Inflammatory macrophage treated with lipopolysaccharide for 4 hours (primary cell): ENCODE data around the gene KLC3.

Experiments used
- DNase-seq: peaks from one replicate; pipeline ENCODE4 v3.0.0-alpha.2; 2020

Gene KLC3

DNA sequence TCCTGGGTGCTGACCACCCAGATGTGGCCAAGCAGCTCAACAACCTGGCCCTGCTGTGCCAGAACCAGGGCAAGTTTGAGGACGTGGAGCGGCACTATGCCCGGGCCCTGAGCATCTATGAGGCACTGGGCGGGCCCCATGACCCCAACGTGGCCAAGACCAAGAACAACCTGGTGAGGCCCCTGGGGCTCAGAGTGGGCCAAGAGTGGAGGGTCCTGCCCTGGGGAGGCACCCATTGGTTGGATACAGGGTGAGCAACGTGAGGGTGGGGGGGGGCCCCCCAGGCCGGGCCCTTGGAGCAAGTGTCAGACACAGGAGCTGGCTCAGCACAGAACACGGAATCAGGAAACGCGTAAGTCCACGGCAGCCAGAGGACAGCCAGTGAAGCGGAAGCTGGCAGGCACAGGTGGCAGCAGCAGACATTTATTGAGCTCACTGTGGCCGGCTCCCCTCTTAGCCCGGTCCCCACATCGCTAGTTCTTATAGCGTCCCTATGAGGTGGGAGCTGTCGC lies 8.9 kb downstream of the KLC3 start:
- DNase-seq = no peak

DNA sequence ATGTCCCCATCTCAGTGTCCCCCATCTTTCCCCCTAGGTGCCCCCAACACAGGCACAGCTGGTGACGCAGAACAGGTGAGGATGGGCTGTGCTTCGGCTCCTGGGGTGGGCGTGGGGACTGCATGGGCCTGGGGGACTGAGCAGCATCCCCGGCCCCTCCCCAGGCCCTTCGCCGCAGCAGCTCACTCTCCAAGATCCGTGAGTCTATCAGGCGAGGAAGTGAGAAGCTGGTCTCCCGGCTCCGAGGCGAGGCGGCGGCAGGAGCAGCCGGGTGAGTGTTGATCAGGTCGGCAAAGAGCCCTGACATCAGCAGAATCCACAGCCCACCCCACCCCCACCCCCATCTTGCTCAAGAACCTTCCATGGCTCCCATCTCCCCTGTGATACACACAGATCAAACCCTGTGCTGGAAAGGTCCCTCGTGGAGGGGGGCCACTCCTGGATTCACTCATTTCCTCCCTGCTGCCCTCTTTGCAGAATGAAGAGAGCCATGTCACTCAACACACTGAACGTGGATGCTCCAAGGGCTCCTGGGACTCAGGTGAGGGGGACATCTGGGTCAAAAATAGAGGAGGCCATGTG lies 10.0 kb downstream of the KLC3 start:
- DNase-seq = no peak

DNA sequence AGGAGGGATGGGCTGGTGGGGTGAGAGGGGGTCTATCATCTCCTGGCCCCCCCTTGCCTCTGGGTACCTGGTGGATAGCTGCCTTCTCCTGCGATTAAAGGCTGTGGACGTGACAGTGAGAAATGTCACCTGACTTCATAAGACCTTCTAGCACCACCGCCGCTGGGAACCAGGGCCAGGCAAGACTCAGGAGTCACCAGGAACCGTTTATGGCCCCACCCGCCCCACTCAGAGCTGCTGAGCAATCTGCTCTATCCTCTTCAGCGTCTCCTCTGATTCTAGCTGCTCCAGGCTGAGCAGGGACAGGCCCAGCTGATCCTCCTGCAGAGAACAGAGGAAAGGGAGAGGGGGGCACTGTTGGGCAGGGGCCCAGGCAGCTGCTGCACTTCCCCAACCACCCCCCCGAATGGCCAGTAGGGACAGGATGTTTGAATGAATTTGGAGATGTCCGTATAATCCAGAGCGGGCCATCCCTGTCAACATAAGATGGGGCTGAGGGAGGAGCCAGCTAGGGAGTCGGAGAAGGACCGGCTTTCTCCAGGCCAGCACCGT lies 10.9 kb downstream of the KLC3 start:
- DNase-seq = no peak

DNA sequence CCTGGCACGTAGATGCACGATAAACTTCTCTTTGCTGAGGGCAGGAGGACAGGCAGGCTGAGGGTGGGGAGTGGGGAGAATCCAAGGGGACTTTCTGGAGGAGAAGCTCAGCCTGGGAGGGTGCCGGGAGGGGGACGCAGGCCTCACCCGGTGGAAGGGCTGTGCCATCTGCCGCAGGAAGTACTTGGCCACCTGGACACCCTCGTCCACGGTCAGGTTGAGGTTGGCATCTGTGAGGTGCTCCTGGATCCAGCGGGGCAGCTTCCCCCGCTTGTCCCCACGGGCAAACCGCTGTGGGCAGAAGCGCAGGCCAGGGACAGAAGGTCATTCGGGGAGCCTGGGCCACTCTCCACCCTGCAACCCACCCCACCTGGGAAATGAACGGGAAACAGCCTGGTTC lies 11.5 kb downstream of the KLC3 start:
- DNase-seq = no peak

DNA sequence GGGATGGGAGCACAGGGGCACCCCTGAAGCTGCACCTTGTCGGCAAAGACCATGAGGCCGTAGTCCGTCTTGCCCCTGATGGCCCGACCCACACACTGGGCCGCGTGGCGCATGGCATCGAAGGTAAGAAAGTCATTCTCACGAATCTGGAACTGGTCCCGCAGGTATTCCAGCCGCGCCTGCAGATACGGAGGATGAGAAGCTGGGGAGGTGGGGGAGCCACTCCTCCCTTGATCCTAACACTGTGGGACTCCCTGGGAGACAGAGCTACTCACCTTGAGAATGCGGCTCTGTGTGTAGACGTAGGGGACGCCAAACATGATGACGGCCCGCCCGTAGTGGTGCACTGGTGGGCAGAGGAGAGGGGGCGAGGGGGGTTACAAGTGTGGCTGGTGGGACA lies 11.9 kb downstream of the KLC3 start:
- DNase-seq = no peak

DNA sequence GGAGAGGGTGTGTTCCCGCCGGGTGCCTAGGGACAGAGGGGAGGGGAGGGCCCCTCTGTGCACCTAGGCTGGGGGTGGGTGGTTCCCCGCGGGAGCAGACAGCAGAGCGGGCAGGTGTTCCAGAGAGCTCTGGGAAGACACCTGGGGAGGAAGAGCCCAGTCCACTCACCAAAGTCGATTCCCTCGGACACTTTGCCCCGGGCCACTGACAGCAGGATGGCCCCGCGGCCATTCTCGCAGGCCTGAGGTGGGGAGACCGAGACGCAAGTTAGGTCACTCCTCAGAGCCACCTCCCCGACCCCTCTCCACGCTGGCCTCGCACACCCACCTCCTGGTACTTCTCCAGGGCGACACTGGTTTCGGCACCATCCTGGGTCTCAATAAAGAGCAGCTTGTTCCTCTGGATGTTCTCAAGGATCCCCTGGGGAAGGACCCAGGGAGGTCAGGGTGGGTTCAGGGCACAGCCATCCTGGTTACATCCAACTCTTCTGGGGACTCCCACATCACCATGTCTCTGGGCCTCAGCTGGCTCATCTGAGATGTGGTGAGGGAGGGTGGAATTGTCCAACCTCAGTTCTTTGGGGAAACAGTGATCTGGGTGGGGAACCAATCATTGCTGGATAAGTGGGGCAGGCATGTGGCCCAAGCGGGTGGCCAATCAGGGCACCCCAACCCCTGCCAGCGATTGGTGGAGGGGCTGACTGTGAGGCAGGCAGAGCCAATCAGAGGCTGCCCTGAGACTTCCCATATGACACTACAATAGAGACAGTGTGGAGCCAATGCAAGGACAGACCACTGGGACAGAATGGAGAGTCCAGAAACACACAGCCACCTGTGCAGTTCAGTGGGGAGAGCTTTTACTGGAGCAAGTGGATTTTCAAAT lies 12.6 kb downstream of the KLC3 start:
- DNase-seq = no peak

DNA sequence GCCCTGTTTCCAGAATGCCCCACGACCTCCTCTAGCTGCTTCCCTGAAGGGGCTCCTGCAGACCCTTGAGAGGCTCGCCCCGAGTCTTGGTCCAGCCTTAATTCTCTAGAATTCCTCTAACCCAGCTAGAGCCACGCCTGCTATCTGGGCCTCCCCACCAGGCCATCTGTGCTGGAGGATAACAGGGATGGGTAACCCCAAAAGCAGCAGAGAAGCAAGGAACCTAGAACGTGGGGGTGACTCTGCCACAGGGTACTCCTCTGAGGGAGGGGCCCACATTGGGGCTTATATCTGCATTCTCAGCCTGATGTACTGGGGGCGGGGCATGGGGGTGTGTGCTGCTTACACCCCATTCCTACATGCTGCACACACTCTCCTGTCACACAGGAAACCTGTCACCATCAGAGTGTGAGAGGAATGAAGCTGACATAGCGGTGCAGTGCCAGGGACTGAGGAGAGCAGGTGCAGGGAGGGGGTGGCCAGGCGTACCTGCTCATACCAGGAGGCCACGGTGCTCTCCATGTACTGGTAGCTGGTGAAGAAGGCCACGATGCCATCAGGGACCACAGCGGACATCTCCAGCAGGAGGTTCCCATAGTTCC lies 13.8 kb downstream of the KLC3 start:
- no peak for DNase-seq

DNA sequence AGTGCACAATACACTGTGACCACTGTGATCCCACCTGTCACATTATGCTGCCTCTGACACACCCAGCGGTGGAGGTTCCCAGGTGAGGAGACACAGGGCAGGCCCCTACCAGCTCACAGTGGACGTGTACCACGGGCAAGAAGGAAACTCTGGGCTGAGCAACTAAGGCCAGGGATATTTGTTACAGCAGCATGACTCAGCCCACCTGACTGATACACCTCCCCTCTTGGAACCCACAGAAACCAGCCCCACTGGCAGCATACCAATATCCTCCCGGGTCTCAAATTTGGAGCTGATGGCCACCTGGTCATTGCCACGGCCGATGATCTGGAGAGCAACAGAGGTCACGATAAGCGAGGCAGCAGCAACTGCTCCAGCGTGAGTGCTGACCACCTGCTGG lies 14.9 kb downstream of the KLC3 start:
- no peak for DNase-seq

DNA sequence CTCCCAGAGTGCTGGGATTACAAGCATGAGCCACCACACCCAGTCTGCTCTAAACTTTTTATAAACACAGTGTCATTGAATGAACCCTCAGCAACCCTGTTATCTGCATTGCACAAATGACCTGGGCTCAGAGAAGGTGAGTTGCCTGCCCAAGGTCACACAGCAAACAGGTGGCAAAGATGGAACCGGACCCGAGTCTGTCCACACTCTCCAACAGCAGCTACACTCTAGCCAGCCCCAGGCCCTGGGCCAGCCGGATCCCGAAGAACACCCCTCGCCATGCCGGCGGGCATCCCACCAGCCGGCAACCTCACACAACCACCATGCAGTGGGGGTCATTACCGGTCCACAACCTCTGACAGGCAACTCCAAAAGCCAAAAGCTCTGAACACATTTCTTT lies 15.4 kb downstream of the KLC3 start:
- no peak for DNase-seq

DNA sequence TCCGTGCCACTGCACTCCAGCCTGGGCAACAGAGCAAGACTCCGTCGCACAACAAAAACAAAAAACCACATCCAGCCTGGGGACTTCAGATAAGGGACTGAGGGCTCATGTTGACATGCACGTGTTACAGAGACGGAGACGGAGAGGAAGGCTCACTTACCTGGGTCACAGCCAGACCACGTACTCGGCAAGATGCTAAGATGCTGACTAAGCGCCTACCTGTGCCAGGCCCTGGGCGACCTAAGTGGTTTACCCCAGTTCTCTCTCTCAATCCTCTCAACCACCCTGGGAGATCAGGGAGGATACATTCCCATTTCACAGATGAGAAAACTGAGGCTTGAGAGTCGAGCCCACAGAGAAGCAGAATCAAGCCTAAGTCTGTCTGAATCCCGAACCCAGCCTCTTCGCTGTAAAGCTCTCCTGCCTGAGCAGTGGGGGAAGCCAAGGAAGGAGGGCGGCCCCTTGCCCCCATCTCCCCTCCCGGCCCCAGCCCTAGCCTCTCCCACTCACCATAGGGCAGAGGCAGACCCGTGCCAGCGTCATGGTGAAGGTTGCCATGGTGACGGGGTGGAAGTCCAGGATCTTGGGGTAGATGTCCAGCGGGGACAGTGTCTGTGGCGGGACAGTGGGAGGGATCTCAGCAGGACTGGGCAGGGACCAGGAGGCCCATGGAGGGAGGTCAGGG lies 16.4 kb downstream of the KLC3 start:
- DNase-seq = no peak

DNA sequence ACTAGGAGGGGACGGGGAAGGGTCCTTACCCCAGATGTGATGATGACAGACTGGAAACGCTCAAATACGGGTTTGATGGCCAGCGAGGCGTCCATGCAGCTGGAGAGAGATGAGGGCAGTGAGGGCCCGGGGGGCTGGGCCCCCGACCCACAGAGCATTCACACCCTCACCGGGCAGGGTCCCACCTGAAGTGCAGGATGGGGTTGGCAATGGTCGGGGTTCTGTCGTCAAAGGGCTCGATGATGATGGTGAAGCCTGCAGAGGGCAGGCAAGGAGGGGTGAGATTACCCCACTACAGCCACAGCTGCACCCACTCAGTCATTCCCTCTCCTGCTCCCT lies 16.9 kb downstream of the KLC3 start:
- no peak for DNase-seq

DNA sequence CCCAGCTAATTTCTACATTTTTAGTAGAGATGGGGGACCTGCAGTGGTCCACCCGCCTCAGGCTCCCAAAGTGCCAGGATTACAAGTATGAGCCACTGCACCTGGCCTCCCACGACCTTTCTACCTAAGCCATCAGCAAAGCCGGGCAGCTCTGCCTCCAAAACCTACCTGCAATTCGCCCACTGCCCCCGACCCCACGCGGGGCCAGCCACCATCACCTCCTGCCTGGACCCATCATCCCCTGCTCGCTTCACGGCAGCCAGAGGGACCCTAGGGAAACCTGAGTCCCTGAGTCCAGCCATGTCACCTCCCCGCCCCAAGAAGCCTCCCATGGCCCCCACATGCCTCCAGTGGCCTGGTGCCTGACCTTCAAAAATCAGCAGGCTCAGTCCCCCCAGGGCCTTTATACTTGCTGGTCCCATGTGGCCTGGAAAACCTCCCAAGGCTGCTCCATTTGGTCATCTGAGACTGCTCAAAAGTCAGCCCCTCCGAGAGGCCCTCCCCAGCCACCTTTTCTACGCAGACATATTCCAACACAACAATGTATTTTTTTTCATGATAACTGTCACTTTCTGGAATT lies 17.8 kb downstream of the KLC3 start:
- no peak for DNase-seq

DNA sequence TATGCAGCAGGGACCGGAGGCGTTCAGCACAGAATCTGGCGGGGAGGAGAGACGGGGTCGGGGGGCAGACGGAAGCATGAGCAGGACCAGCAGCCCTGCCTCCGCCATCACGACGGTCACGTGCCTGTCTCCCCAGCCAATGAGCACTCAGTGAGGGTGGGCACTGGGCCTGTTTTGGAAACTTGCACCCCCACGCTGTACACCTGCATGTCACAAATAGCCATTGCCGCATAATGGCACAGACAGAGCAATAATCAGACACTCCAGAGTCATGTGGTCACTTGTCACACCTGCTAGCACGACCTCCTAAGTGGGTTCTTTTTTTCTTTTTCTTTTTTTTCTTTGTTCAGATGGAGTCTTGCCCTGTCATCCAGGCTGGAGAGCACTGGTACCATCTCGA lies 21.1 kb downstream of the KLC3 start:
- no peak for DNase-seq

DNA sequence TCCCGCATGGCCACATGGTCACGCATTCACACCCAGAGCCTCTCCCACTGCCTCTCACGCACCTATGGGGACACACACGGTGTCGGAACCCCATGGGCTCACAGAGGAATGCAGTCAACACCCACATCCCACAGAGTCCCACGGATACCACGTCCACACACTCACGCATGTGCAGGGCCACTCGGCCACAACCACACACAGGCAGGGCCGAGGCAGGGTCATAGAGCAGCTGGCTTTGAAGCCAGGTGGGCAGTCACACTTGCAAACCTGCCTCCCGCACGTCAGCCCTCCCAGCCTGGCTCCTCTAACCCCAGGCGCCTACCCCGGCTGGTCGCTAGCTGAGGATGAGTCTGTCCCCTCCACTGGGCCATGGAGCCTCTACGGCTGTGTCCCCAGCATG lies 21.7 kb downstream of the KLC3 start:
- DNase-seq = no peak

DNA sequence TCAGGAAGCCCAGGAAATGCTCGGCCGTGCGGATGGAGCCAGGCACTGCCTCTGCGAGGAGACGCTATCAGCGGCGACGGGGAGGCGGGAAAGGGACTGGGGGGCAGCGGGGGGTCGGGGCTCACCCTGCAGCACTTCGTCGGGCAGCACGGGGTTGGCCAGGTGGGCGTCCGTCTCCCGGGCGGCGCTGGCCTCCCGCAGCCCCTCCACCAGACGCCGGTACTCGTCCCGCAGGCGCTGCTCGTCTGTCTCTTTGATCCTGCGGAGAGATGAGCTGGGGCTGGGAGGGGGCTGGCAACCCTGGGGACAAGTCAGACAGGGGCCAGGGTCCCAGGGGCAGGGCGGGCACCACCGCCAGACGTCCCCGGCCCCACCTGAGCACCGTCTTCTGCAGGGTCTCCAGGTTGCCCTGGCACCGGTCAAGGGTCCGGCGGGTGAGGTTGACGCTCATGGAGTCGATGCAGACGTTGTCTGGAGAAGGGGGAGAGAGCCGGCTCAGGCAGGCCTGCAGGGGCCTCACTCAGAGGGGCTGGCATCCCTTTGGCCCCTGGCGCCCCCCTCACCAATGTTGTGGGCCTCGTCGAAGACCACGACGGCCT lies 23.4 kb downstream of the KLC3 start:
- DNase-seq = no peak

DNA sequence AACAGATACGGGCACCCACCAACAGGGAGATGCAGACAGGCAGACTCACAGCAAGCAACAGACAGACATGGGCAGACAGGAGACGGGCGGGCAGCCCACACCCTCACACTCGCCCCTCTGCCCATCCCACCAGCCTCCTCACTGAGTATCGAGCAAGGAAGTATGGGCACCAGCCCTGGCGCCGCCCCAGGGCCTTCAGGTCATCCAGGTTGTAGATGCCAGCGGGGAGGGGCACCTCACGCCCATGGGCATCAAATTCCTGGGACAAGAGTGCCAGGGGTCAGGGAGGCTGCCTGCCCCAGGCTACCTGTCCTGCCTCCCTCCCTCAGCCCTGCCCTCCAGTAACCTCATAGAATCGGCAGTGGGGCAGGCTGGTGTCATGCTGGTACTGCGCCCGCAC lies 24.1 kb downstream of the KLC3 start:
- DNase-seq = no peak

DNA sequence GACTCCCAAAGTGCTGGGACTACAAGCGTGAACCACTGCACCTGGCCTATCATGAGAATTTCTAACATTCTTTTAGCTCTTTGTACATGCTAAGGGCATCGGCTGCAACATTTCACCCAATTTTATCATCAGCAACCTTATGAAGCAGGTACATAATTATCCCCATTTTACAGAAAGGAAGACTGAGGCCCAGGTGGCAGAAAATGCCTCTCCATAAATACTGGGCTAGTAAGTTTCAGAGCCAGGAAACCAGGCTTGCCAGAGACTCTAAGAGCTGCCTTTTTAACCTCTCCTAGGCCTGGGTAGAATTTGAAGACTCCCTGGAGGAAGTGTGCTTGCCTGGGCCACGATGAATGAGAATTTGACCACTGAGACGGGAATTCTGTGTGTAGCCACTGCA lies 27.6 kb downstream of the KLC3 start:
- no peak for DNase-seq

DNA sequence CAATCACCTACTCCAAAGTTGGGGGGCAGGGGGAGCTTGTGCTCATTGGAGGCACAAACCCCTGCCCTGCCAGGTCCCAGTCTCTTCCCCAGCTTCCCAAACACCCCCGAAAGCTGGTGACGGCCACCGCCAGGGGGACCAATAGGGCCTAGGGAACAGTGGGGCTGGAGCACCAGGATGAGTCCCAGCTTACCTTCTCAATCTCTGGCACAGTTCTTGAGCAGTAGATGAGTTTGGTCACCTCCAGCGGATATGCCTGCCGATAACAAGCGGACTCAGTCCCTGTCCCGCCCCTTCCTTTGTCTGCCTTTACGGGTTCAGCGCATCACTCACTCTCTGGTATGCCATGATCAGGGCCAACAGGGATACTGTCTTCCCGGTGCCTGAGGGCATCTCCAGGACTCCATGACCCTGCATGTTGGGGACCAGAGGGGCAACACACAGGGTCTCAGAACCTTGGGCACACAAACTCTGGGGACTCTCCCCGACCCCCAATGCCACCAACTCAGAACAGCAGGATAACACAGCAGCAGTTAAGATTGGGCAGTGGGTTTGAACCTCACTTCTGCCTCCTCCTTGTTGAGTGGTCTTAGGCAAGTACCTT lies 28.3 kb downstream of the KLC3 start:
- DNase-seq = no peak

DNA sequence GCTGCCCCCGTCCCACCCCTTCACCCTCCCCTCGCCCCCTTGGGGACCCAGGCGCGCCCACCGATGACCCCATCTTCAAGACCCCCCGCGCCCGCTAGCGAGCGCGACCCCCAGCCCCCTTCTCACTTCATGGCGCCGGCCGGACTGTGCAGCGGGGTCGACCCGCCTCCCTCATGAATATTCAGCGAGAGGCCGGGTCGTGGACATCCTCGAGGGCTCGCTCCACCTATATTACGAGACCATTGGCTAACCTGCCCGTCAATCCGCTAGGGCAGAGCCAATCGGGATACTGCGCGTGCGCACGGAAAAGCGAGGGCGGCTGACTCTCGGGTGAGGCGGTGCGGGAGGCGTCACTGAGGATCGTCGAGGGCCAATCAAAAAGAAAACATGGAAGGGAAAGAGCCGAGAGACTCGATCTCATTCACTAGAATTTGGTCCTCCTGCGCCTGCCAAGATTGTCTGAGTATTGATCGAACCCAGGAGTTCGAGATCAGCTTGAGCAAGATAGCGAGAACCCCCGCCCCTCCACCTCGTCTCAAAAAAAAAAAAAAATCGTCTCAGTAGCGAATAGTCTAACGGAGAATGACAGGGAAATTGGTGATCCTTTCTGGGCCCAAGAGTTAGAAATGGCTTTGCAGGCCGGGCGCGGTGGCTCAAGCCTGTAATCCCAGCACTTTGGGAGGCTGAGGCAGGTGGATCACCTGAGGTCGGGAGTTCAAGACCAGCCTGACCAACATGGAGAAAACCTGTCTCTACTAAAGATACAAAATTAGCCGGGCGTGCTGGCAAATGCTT lies 30.1 kb downstream of the KLC3 start, which contains the start of gene ERCC2:
TSS of gene ERCC2 (minus strand) at position 164 of the 795 bp plus-strand sequence. CDS start at position 131, 33 bp downstream.
- DNase-seq = peak; percentile 99

DNA sequence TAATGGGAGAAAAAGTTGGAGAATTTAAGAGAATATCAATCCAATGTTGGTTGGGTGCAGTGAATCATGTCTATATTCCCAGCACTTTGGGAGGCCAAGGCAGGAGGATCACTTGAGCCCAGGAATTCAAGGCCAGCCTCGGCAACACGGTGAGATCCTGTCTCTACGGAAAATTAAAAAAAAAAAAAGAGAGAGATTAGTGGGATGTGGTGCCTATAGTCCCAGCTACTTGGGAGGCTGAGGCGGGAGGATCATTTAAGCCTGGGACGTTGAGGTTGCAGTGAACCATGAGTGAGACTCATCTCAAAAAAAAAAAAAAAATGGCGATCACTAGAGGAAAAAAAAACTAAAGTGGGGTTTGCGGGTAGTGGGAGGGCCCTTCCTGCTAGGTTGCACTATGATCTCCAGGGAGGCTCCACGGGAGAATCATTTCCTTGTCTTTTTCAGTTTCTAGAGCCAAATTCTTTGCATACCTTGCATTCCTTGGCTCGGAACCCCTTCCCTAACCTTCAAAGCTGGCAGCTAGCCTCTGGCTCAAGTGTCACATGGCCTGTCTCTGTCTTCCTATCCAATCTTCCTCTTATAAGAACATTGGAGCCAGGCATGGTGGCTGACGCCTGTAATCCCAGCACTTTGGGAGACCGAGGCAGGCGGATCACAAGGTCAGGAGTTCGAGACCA lies 35.6 kb downstream of the KLC3 start:
- DNase-seq = no peak
